K562 (cell line): ENCODE measurements around the gene ARID4B. TPM values are rescaled to one million over a fixed set of nuclear protein-coding genes. Genes with fewer than 3 reads are reported as not detected.
A peak's percentile ranks its signal among the peaks of the same experiment; 100 is the strongest.

ENCODE experiments used
- ASH1L ChIP-seq: fragments of 450-650 bp; IDR thresholded peaks from 2 replicates; pipeline ENCODE4 v1.6.1; 2018; ENCODE audit warnings: borderline replicate concordance, mild to moderate bottlenecking, low read depth; ENCODE audit not compliant: partially characterized antibody
- REST ChIP-seq, 2 experiments: fragments of 450-650 bp; formaldehyde crosslinking in 1 of 2; IDR thresholded peaks; 2 replicates each; pipeline versions ENCODE4 v1.4.0 to v1.6.1; 2014 to 2020; ENCODE audit warnings: mild to moderate bottlenecking in 2 of 2, borderline replicate concordance in 1 of 2, low read depth in 1 of 2
- RUNX1 ChIP-seq: sonication (generic); IDR thresholded peaks from 2 replicates; pipeline ENCODE4 v1.6.1; 2016; ENCODE audit warnings: antibody characterized with exemption, low read depth
- polyA plus RNA-seq, 8 experiments: library from polyadenylated mRNA; depleted of rRNA in 4 of 8; stranded (reverse) in 5 of 8; unstranded in 3 of 8; fragments of >200 nt; fragmentation: Nextera tagmentation in 2 of 8; fragmentation: Illumina TruSeq in 1 of 8; extraction: Ambion mirVana in 2 of 8; extraction: Trizol in 1 of 8; gene quantifications; 2 replicates each; pipeline versions ENCODE4 v1.2.1 to v1.2.3, GENCODE V29; 2011 to 2014; ENCODE audit warnings: inconsistent platforms in 1 of 8, missing spikeins in 1 of 8
- total RNA-seq, 7 experiments: library from RNA; depleted of rRNA in 6 of 7; stranded (reverse); fragments of >200 nt in 6 of 7; fragmentation: Illumina TruSeq in 2 of 7; extraction: Trizol in 2 of 7; gene quantifications; 2 replicates each; pipeline versions ENCODE4 v1.2.1 to v1.2.3, GENCODE V29; 2011 to 2021; ENCODE audit warnings: low replicate concordance in 1 of 7
- TF ChIP-seq, protein P1 (sequence below): fragments of 200-600 bp; sonication (generic); IDR thresholded peaks from one replicate; pipeline ENCODE4 v1.6.1; 2012; ENCODE audit warnings: mild to moderate bottlenecking, low read depth, low read length, inconsistent platforms

The ARID4B gene
- total and polyA plus RNA-seq, 9 of the 15 experiments (the other 6 are each of a cell fraction or from before 2014, with no cell fraction given): 8.4 to 38.9 (median 18.5) TPM

DNA sequence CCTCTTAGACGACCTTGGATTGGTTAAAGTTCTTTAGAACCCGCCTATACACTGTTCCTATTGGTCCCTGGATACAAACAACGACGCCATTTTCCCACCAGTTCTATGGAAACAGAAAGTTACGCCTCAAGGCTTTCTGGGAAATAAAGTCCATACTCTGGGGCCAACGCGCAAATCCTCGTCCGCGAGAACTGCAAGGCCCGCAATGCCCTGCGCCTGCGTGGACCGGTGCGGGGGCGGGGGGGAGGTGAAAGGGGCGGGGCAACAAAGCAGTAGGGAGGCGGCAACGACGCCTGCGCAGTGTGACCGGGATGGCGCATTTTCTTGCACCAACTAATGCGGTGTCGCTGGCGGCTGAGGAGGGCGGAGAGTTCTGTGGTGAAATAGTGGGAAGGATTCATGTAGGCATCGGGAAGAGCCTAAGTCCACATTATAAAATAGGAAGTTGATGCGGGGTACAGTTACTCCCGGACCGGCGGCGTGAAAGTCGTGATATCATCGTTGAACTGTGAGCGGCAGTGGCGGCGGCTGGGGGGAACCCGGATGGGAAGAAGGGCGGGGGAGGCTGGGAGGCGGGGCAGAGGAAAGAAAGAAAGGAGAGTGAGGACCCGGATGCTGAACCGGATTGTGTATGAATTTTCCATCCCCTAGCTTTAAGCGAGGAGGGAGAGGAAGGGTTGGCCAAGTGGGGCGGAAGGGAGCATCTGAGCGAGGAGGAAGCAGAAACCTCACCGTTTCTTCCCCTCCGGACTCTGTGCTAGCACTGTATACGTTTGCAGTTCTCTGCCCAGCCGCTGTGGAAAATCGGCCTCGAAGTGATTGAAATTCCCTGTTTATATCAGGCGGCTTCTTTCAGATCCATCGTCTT, 526 bp upstream of the ARID4B start, which contains the start of gene GGPS1 (continued):
- TF ChIP-seq REST (IDR thresholded peaks at IDR 0.05; ENCODE audit: borderline replicate concordance): no peak
- no peak for TF ChIP-seq REST (CRISPR knock-in tag; IDR thresholded peaks at IDR 0.05; ENCODE audit: low read depth)
- no peak for TF ChIP-seq RUNX1
- TF ChIP-seq ASH1L: peak; percentile 94
- TF ChIP-seq, protein P1, sequence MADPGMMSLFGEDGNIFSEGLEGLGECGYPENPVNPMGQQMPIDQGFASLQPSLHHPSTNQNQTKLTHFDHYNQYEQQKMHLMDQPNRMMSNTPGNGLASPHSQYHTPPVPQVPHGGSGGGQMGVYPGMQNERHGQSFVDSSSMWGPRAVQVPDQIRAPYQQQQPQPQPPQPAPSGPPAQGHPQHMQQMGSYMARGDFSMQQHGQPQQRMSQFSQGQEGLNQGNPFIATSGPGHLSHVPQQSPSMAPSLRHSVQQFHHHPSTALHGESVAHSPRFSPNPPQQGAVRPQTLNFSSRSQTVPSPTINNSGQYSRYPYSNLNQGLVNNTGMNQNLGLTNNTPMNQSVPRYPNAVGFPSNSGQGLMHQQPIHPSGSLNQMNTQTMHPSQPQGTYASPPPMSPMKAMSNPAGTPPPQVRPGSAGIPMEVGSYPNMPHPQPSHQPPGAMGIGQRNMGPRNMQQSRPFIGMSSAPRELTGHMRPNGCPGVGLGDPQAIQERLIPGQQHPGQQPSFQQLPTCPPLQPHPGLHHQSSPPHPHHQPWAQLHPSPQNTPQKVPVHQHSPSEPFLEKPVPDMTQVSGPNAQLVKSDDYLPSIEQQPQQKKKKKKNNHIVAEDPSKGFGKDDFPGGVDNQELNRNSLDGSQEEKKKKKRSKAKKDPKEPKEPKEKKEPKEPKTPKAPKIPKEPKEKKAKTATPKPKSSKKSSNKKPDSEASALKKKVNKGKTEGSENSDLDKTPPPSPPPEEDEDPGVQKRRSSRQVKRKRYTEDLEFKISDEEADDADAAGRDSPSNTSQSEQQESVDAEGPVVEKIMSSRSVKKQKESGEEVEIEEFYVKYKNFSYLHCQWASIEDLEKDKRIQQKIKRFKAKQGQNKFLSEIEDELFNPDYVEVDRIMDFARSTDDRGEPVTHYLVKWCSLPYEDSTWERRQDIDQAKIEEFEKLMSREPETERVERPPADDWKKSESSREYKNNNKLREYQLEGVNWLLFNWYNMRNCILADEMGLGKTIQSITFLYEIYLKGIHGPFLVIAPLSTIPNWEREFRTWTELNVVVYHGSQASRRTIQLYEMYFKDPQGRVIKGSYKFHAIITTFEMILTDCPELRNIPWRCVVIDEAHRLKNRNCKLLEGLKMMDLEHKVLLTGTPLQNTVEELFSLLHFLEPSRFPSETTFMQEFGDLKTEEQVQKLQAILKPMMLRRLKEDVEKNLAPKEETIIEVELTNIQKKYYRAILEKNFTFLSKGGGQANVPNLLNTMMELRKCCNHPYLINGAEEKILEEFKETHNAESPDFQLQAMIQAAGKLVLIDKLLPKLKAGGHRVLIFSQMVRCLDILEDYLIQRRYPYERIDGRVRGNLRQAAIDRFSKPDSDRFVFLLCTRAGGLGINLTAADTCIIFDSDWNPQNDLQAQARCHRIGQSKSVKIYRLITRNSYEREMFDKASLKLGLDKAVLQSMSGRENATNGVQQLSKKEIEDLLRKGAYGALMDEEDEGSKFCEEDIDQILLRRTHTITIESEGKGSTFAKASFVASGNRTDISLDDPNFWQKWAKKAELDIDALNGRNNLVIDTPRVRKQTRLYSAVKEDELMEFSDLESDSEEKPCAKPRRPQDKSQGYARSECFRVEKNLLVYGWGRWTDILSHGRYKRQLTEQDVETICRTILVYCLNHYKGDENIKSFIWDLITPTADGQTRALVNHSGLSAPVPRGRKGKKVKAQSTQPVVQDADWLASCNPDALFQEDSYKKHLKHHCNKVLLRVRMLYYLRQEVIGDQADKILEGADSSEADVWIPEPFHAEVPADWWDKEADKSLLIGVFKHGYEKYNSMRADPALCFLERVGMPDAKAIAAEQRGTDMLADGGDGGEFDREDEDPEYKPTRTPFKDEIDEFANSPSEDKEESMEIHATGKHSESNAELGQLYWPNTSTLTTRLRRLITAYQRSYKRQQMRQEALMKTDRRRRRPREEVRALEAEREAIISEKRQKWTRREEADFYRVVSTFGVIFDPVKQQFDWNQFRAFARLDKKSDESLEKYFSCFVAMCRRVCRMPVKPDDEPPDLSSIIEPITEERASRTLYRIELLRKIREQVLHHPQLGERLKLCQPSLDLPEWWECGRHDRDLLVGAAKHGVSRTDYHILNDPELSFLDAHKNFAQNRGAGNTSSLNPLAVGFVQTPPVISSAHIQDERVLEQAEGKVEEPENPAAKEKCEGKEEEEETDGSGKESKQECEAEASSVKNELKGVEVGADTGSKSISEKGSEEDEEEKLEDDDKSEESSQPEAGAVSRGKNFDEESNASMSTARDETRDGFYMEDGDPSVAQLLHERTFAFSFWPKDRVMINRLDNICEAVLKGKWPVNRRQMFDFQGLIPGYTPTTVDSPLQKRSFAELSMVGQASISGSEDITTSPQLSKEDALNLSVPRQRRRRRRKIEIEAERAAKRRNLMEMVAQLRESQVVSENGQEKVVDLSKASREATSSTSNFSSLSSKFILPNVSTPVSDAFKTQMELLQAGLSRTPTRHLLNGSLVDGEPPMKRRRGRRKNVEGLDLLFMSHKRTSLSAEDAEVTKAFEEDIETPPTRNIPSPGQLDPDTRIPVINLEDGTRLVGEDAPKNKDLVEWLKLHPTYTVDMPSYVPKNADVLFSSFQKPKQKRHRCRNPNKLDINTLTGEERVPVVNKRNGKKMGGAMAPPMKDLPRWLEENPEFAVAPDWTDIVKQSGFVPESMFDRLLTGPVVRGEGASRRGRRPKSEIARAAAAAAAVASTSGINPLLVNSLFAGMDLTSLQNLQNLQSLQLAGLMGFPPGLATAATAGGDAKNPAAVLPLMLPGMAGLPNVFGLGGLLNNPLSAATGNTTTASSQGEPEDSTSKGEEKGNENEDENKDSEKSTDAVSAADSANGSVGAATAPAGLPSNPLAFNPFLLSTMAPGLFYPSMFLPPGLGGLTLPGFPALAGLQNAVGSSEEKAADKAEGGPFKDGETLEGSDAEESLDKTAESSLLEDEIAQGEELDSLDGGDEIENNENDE: no peak
